Activated T-cell treated with anti-CD3 and anti-CD28 coated beads, Interleukin-2, amount 50 U/mL, for 24 hours (primary cell): ENCODE data around the gene MGMT.

ENCODE experiments used
- DNase-seq: peaks from one replicate; pipeline ENCODE4 v3.0.0-alpha.2; 2020
- H3K27ac Mint-ChIP-seq: 2 replicates; pipeline ENCODE4 v1.8.0; 2020; ENCODE audit warnings: mild to moderate bottlenecking, mixed read lengths
- H3K27me3 Mint-ChIP-seq: 2 replicates; pipeline ENCODE4 v1.8.0; 2020; ENCODE audit warnings: mixed read lengths
- H3K36me3 Mint-ChIP-seq: 2 replicates; pipeline ENCODE4 v1.8.0; 2020; ENCODE audit warnings: low read depth, mixed read lengths
- H3K4me1 Mint-ChIP-seq: 2 replicates; pipeline ENCODE4 v1.8.0; 2020; ENCODE audit warnings: low read depth, mixed read lengths
- H3K4me3 Mint-ChIP-seq: 2 replicates; pipeline ENCODE4 v1.8.0; 2020; ENCODE audit warnings: mild to moderate bottlenecking, moderate library complexity, mixed read lengths
- H3K9me3 Mint-ChIP-seq: 2 replicates; pipeline ENCODE4 v1.8.0; 2020; ENCODE audit warnings: mixed read lengths

The MGMT gene

GRCh38 chr10:129800796-129801340 is 333.8 kb downstream of the MGMT start:
- no peak overlapping the region for H3K4me3 Mint-ChIP-seq
- no peaks in the 10 kb centered on the region for H3K36me3 Mint-ChIP-seq
- no peaks in the 10 kb centered on the region for H3K27me3 Mint-ChIP-seq
- H3K27ac Mint-ChIP-seq, result no peak overlapping the region
- H3K9me3 Mint-ChIP-seq, result peaks cover 38% of the 10 kb centered on the region
- no peak for DNase-seq
- H3K4me1 Mint-ChIP-seq, result no peaks in the 10 kb centered on the region

DNA sequence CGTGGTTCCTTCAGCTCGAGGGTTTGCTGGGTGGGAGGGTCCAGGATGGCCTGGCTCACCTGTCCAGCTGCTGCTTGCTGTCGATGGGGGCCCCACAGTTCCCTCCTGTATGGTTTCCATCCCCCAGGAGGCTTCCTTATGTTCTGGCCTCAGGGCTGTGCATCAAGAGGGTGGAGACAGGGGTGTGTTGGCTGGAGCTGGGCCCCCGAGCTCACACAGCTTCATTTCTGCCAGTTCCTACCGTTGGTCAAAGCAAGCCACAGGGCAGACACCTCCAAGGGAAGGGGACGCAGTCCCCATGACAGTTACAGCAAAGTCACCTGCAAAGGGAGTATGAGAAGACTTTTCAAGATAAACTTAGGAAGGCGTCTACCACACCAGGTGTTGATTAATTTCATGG is 340.2 kb downstream of the MGMT start:
- peaks cover 33% of the 10 kb centered on the region for H3K9me3 Mint-ChIP-seq
- DNase-seq, result no peak
- H3K36me3 Mint-ChIP-seq, result no peaks in the 10 kb centered on the region

GRCh38 chr10:129808092-129808983 is 341.3 kb downstream of the MGMT start:
- DNase-seq, result no peak
- Mint-ChIP-seq H3K9me3 (peaks cover 28% of the 10 kb centered on the region), H3K27ac (no peak overlapping the region), H3K36me3 (no peaks in the 10 kb centered on the region), H3K4me3 (no peak overlapping the region), H3K27me3 (no peaks in the 10 kb centered on the region), H3K4me1 (no peaks in the 10 kb centered on the region)

More for the DNA sequence above, 340.2 kb downstream of the MGMT start:
- Mint-ChIP-seq H3K27ac (no peak overlapping the region), H3K4me3 (no peak overlapping the region), H3K4me1 (no peaks in the 10 kb centered on the region), H3K27me3 (no peaks in the 10 kb centered on the region)

DNA sequence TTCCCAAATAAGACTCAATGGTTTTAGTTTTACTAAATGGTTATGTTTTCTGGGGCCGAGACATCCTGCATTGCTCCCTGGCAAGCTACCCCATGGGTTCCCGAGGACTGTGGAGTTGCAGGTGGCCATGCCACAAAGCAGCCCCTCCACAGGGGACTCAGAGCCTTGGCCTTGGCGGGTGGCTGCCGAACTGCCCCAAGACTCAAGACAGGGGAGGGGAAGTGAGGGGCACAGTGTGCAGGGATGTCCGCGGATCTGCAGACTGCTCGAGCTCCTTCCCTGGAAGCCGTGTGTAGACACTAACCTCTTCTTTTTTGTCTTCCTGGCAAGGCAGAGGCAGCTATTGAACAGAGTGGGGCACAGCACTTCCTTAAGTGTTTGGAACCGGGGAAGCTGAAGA is 342.4 kb downstream of the MGMT start:
- Mint-ChIP-seq H3K4me3 (no peak overlapping the region), H3K27ac (no peak overlapping the region), H3K36me3 (no peaks in the 10 kb centered on the region), H3K9me3 (peaks cover 18% of the 10 kb centered on the region), H3K27me3 (no peaks in the 10 kb centered on the region), H3K4me1 (no peaks in the 10 kb centered on the region)
- DNase-seq, result no peak

DNA sequence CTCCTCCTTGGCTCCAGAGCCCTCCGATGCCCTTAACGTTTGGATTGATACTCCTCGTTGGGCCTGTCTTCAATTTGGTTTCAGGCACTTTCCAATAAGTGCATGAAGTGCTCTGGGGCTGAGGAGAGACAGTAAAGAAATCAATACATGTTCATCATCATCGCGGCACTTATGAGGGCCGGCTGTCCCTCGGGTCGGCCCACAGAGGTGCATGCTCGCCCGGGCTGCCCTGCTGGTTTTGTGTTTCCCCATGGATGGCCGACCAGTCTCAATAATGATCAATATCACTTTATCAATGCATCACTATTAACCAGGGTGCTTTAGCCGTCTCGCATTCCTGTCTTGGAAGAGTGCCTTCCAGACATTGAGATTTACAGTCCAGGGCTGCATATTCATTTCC is 342.8 kb downstream of the MGMT start:
- no peaks in the 10 kb centered on the region for H3K27me3 Mint-ChIP-seq
- H3K27ac Mint-ChIP-seq, result no peak overlapping the region
- no peak overlapping the region for H3K4me3 Mint-ChIP-seq
- no peaks in the 10 kb centered on the region for H3K4me1 Mint-ChIP-seq
- H3K9me3 Mint-ChIP-seq, result peaks cover 17% of the 10 kb centered on the region
- no peaks in the 10 kb centered on the region for H3K36me3 Mint-ChIP-seq
- DNase-seq, result no peak

- Mint-ChIP-seq H3K4me1 (no peaks in the 10 kb centered on the region), H3K36me3 (no peaks in the 10 kb centered on the region), H3K27me3 (no peaks in the 10 kb centered on the region), H3K9me3 (peaks cover 9% of the 10 kb centered on the region), H3K4me3 (no peak overlapping the region), H3K27ac (no peak overlapping the region)
- DNase-seq, result no peak
Measured at GRCh38 chr10:129811208-129811607, 344.2 kb downstream of the MGMT start.

GRCh38 chr10:129812398-129812797 is 345.4 kb downstream of the MGMT start:
- Mint-ChIP-seq H3K9me3 (no peaks in the 10 kb centered on the region), H3K36me3 (no peaks in the 10 kb centered on the region), H3K27ac (no peak overlapping the region), H3K27me3 (no peaks in the 10 kb centered on the region), H3K4me3 (no peak overlapping the region), H3K4me1 (no peaks in the 10 kb centered on the region)
- no peak for DNase-seq

- no peaks in the 10 kb centered on the region for H3K27me3 Mint-ChIP-seq
- no peaks in the 10 kb centered on the region for H3K4me1 Mint-ChIP-seq
- no peak overlapping the region for H3K4me3 Mint-ChIP-seq
- H3K9me3 Mint-ChIP-seq, result peaks cover 8% of the 10 kb centered on the region
- H3K36me3 Mint-ChIP-seq, result no peaks in the 10 kb centered on the region
- no peak for DNase-seq
- no peak overlapping the region for H3K27ac Mint-ChIP-seq
Measured at GRCh38 chr10:129814681-129815646, 347.9 kb downstream of the MGMT start.

GRCh38 chr10:129815898-129816655 is 349.0 kb downstream of the MGMT start:
- Mint-ChIP-seq H3K27ac (no peak overlapping the region), H3K9me3 (peaks cover 8% of the 10 kb centered on the region), H3K36me3 (no peaks in the 10 kb centered on the region), H3K4me3 (no peak overlapping the region), H3K4me1 (no peaks in the 10 kb centered on the region), H3K27me3 (no peaks in the 10 kb centered on the region)
- no peak for DNase-seq

DNA sequence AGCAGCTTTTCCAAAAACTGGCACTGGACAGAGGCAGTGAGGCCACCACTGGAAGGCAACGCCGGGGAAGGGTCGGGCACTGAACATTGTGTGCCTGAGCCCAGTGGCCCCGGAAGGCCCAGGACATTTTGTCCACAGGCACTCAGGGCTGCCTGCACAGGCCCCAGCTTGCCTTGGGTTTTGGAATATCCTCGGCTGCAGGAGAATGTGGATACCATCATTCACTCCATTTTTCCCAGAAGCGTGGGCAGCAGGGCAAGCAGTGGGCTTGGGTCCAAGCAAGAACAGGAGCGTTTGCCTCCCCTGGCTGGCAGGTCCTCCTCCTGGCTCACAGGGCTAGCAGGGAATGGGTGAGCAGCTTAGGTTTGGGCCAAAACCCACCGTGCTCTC is 349.6 kb downstream of the MGMT start:
- Mint-ChIP-seq H3K27ac (no peak overlapping the region), H3K4me1 (no peaks in the 10 kb centered on the region), H3K27me3 (no peaks in the 10 kb centered on the region), H3K9me3 (peaks cover 8% of the 10 kb centered on the region), H3K36me3 (no peaks in the 10 kb centered on the region), H3K4me3 (no peak overlapping the region)
- no peak for DNase-seq
